HUDEP-2 (cell line): ENCODE data around the gene PITPNM3.
A peak's percentile ranks its signal among the peaks of the same experiment; 100 is the strongest.

Experiments used
- DNase-seq, 76 experiments: peaks; one replicate each; lab custom pipeline; 2025; ENCODE audit not compliant: unreplicated experiment in 76 of 76; lab: John Stamatoyannopoulos, UW

Gene PITPNM3

GRCh38 chr17:6425407-6425806, 130.9 kb downstream of the PITPNM3 start:
- DNase-seq = no peak

GRCh38 chr17:6423931-6424330, 132.4 kb downstream of the PITPNM3 start:
- DNase-seq = no peak

GRCh38 chr17:6422654-6423241, 133.6 kb downstream of the PITPNM3 start:
- DNase-seq = no peak

- DNase-seq = peak in 59 of 76 experiments; percentile 1 to 72 (median 43)
These were observed 134.4 kb downstream of the PITPNM3 start for GRCh38 chr17:6421700-6422604.

- peak in 7 of 76 experiments; percentile 3 to 18 (median 9) for DNase-seq
These were observed 136.1 kb downstream of the PITPNM3 start for GRCh38 chr17:6420173-6420641.

GRCh38 chr17:6415616-6416015, 140.7 kb downstream of the PITPNM3 start:
- no peak for DNase-seq

- peak in 7 of 76 experiments; percentile 3 to 32 (median 7) for DNase-seq
These were observed 143.3 kb downstream of the PITPNM3 start for GRCh38 chr17:6413065-6413464.

GRCh38 chr17:6408735-6409134, 147.6 kb downstream of the PITPNM3 start:
- DNase-seq = no peak

- no peak for DNase-seq
These were observed 148.1 kb downstream of the PITPNM3 start for GRCh38 chr17:6408276-6408675.

- no peak for DNase-seq
These were observed 154.1 kb downstream of the PITPNM3 start for GRCh38 chr17:6402258-6402657.
